Stimulated activated CD8-positive, alpha-beta memory T cell treated with anti-CD3 and anti-CD28 coated beads, Interleukin-15, amount 100 ng/mL, for 4 hours (primary cell): Measurements from ENCODE around the gene NUPR2.
"Not testable (repeated sequence)": the region's sequence is repeated elsewhere in the genome, so short reads cannot be mapped to it uniquely, and the experiment has no call there.

ENCODE experiments used
- DNase-seq, 2 donors: peaks; one replicate each; pipeline ENCODE4 v3.0.0-alpha.2; 2020; ENCODE audit warnings: low read depth in 2 of 2

Gene NUPR2

DNA sequence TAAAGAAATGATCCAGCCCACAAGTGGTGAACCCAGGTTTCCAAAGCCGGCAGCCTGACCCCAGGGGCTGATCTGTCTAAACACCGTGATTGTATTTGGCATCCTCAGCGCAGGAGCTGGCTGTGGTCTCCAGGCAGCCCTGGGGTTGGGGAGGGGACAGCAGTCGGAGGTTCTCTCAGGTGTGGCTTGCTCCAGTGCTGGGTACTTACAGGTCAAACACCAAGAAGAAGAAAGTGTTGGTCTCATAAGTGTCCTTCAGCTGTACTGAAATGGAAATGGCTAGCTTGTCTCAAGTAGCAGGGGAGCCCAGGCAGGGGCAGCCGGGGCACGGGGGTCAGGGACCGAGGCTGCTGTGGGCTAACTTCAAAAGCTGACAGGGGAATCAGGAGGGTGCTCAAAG lies 29.5 kb downstream of the NUPR2 start:
- DNase-seq = no peak

DNA sequence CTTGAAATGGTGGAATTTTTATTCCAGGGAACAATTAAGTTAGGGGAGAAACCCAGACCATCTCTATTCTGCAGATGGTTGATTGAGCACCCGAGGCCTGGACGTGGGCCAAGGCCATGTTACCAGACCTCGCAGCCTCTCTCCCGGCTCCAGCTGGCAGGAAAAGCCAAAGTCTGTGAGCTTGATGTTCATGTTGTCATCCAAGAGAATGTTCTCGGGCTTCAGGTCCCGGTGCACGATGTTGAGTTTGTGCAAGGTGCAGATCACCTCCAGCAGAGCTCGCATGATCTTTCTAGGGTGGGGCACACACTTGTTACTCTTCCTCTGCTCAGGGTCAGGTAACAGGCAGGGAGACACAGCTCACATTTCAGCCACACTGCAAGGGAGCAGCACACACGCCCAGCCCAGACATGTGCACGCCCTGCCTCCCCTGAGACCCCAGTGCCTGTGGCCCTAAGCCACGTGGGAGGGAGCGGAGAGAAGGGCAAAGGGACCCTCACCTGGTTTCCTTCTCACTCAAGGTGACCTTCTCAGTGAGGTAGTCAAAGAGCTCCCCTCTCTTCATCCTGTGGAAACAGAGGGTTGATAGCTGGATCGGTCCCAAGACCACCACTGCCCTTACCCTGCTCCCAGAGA lies 32.9 kb downstream of the NUPR2 start:
- no peak for DNase-seq

DNA sequence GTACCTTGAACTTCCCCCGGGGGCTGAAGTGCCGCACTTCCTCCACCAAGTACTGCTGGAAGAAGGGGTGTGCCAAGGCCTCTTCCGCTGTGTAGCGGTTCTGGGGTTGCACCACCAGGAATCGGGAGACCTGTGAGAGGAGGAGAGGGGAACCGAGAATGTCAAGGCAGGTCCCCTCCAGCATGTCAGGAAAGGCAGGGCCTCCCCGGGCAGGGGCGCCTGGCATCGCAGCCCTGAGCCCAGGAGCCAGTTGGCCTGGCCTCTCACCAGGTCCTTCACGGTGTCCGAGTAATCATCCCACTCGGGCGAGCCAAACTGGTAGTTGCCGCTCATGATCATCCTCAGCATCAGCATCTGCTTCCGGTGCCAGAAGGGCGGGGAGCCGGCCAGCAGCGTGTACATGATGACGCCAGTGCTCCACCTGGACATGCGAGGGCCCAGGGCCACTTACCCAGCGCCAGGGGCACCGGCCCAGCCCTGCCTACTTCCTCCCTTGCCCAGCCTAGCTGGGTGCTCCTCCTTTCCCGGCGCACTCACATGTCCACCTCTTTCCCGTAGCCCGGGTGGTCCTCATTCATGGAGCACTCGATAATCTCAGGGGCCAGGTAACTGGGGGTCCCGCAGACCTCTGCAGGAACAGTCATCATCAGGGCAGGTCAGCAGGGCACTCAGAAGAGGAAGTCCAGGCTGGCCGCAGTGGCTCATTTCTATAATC lies 34.4 kb downstream of the NUPR2 start:
- DNase-seq = no peak

DNA sequence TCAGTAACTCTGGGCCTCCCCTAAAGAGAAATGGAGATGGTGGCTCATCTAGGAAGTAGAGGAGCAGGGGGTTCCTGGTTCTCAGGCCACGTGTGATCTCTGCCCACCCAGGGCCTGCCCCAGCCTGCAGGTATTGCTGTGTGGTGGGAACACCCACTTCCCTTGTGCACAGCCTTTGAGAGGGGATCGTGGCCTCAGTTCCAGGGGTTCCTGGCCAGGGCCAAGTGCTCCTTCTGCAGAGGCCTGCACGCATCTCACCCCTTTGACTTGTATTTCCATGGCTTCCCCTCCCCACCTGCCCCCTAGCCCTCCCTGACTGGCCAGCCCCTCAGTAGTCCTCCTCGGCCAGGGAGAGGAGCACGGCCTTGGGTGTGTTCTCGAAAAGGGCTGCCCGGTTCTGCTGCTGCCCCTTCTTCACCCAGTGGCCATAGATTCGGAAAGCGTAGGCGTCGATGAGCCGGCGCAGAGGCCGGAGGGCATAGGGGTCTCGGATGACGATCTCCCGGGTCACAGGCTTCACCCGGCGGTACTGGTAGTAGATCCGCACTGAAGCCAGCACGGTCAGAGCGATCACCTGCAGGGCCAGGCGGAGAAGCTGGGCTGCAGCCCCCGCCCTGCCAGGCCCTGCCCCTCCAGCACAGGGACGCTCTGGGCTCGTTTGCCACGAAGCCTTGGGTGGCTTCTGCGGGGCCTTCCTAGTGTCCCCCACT lies 35.3 kb downstream of the NUPR2 start:
- DNase-seq = not testable (repeated sequence)

DNA sequence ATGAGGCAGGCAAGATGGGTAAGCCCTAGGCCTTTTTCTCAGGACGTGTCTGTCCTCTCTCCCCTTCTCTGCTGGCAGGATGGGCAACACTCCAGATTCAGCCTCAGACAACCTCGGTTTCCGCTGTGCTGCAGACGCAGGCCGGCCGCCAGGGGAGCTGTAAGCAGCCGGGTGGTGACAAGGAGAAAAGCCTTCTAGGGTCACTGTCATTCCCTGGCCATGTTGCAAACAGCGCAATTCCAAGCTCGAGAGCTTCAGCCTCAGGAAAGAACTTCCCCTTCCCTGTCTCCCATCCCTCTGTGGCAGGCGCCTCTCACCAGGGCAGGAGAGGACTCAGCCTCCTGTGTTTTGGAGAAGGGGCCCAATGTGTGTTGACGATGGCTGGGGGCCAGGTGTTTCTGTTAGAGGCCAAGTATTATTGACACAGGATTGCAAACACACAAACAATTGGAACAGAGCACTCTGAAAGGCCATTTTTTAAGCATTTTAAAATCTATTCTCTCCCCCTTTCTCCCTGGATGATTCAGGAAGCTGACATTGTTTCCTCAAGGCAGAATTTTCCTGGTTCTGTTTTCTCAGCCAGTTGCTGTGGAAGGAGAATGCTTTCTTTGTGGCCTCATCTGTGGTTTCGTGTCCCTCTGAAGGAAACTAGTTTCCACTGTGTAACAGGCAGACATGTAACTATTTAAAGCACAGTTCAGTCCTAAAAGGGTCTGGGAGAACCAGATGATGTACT lies 36.6 kb downstream of the NUPR2 start:
- DNase-seq = no peak

DNA sequence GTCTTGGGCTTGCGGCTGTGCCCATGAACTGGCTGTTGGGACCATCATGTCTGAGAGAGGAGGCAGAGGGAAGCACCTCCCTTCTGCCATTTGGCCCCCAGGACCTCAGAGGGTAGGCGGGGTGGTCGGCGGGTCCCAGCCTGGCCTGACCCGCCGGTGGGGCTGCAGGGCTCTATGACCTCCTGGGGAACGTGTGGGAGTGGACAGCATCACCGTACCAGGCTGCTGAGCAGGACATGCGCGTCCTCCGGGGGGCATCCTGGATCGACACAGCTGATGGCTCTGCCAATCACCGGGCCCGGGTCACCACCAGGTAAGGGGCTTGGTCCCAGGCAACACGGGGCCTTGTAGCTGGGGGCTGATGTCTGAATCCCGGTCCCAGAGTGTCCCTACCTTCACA lies 38.0 kb downstream of the NUPR2 start:
- DNase-seq = no peak

DNA sequence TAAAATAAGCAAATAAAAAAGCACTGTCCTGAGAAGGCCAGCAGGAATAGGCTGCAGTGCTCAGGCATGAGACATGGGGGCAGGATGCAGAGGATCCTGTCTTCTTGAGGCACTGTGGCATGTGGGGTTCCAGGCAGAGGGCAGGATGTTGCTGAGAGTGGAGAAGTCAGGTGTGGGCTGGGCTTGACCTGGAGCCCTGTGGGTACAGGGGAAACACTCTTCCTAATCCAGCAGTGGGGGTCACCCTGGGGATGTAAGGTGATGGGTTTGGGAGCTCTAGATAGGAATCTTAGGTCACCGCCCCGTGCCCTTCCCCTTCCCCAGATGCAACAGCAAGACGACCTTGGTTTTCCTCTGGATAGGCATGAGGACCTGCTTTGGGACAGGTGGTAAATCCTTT lies 38.5 kb downstream of the NUPR2 start:
- no peak for DNase-seq

DNA sequence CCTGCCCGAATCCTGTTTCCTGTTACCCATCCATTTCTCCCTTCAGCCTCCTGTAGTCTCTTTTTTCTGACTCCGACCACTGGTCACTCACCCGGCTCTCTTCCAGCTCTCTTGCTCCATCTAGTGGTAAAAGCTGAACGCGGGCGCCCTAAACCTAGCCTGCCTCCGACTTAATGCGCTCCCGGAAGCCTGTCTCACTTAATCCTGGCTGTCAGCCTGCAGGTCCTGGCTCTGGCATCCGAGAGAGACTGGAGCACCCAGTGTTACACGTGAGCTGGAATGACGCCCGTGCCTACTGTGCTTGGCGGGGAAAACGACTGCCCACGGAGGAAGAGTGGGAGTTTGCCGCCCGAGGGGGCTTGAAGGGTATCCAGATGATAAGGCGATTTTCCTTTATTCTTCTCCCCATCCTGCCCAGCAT lies 41.8 kb downstream of the NUPR2 start:
- peak in 1 of 2 donors; percentile 25 for DNase-seq

DNA sequence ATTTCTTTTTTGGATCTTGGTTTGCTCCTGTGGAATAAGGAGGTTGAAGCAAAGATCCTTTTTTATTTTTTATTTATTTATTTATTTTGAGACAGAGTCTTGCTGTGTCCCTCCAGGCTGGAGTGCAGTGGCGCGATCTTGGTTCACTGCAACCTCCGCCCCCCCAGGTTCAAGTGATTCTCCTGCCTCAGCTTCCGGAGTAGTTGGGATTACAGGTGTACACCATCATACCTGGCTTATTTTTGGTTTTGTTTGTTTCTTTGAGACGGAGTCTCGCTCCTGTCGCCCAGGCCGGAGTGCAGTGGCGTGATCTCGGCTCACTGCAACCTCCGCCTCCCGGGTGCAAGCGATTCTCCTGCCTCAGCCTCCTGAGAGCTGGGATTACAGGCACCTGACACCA lies 49.8 kb downstream of the NUPR2 start:
- not testable (repeated sequence) for DNase-seq
